HepG2 (cell line): Measurements from ENCODE around the gene FBXL22. TPM values are rescaled to one million over a fixed set of nuclear protein-coding genes. Genes with fewer than 3 reads are reported as not detected.
A peak's percentile ranks its signal among the peaks of the same experiment; 100 is the strongest.

Experiments used
- ATAC-seq: fragments of 200-7000 bp; cut with Tn5 transposase; 3 replicates; pipeline ENCODE4 v1.9.1; 2020; ENCODE audit warnings: mild to moderate bottlenecking, moderate library complexity
- BruUV-seq: library from RNA; stranded (reverse); fragments of 400-500 nt; replicated peaks from 2 replicates; lab custom pipeline; 2021; lab: Mats Ljungman, UMichigan
- CTCF ChIA-PET: fragments of 300-600 bp; formaldehyde crosslinking; extraction: SDS; loops from one replicate; lab custom pipeline; 2021; ENCODE audit warnings: low total read pairs, inconsistent platforms, low intra/inter-chr PET ratio; lab: Yijun Ruan, JAX
- POLR2A ChIA-PET: fragments of 350-600 bp; sonication (Branson Sonifier 250); formaldehyde crosslinking; loops from one replicate; lab custom pipeline; 2020; ENCODE audit warnings: antibody characterized with exemption, inconsistent platforms; lab: Yijun Ruan, JAX
- DNase-seq: peaks from one replicate; pipeline ENCODE4 v3.0.0-alpha.2; 2015; ENCODE audit warnings: low spot score
- FAIRE-seq: peaks from 3 replicates; lab custom pipeline; 2011; peaks lifted over from hg19 to GRCh38; lab: Jason Lieb, UNC
- H2AFZ ChIP-seq: one replicate; pipeline ENCODE4 v1.6.1; 2011; ENCODE audit warnings: low read length, inconsistent platforms
- H3K27ac ChIP-seq: fragments of 300-600 bp; 3 replicates; pipeline ENCODE4 v1.8.0; 2011; ENCODE audit warnings: mixed run types, mild to moderate bottlenecking, mixed read lengths, low read length, inconsistent platforms; ENCODE audit not compliant: insufficient read depth; ENCODE audit errors: extremely low read length
- H3K27me3 ChIP-seq, 2 experiments: fragments of 200-600 bp in 1 of 2; 2 replicates in 1 of 2; 3 replicates in 1 of 2; pipeline versions ENCODE4 v1.6.0 to v1.8.0; 2011; ENCODE audit warnings: low read length in 2 of 2, mild to moderate bottlenecking in 2 of 2, moderate library complexity in 2 of 2, inconsistent platforms in 1 of 2; ENCODE audit not compliant: insufficient read depth in 2 of 2, control insufficient read depth in 1 of 2
- H3K36me3 ChIP-seq, 2 experiments: fragments of 200-600 bp in 1 of 2; replicated peaks in 1 of 2; 2 replicates in 1 of 2; 3 replicates in 1 of 2; pipeline versions ENCODE4 v1.5.1 to v1.8.0; 2011; ENCODE audit warnings: low read length in 2 of 2, inconsistent platforms in 1 of 2; ENCODE audit not compliant: insufficient read depth in 2 of 2, control insufficient read depth in 1 of 2
- H3K4me1 ChIP-seq: 2 replicates; pipeline ENCODE4 v1.5.1; 2012; ENCODE audit warnings: low read length, inconsistent platforms; ENCODE audit not compliant: insufficient read depth
- H3K4me2 ChIP-seq: 2 replicates; pipeline ENCODE4 v1.6.0; 2011; ENCODE audit warnings: low read depth, low read length, inconsistent platforms
- H3K4me3 ChIP-seq, 3 experiments: fragments of 200-600 bp in 1 of 3; sonication (generic), shearing (Covaris generic) in 1 of 3; replicated peaks in 1 of 3; 2 replicates each; pipeline ENCODE4 v1.5.1; 2011 to 2016; ENCODE audit warnings: low read length in 3 of 3, inconsistent platforms in 2 of 3, low read depth in 2 of 3, mild to moderate bottlenecking in 2 of 3, control low read depth in 1 of 3, mixed read lengths in 1 of 3; ENCODE audit not compliant: insufficient read depth in 1 of 3
- H3K79me2 ChIP-seq: one replicate; pipeline ENCODE4 v1.6.1; 2011; ENCODE audit warnings: low read length, inconsistent platforms; ENCODE audit not compliant: insufficient read depth
- H3K9ac ChIP-seq: 2 replicates; pipeline ENCODE4 v1.6.0; 2011; ENCODE audit warnings: mild to moderate bottlenecking, low read depth, low read length, inconsistent platforms; ENCODE audit not compliant: insufficient read depth
- H3K9me3 ChIP-seq: 2 replicates; pipeline ENCODE4 v1.5.1; 2012; ENCODE audit warnings: mild to moderate bottlenecking, low read length
- H4K20me1 ChIP-seq: 2 replicates; pipeline ENCODE4 v1.6.0; 2011; ENCODE audit warnings: inconsistent platforms, mild to moderate bottlenecking, low read length, moderate library complexity; ENCODE audit not compliant: insufficient read depth
- ZNF577 ChIP-seq: sonication (generic); formaldehyde crosslinking; IDR thresholded peaks from 2 replicates; pipeline ENCODE4 v1.4.0; 2020; ENCODE audit warnings: mild to moderate bottlenecking, low read depth, missing genetic modification reagents, borderline replicate concordance
- WGBS: methylation state at CpG from one replicate; pipeline ENCODE4 v1.1.6; 2017; ENCODE audit warnings: low lambda C conversion rate; 5-methylcytosine and 5-hydroxymethylcytosine counted together
- in situ Hi-C: cut with HindIII; loops from 2 replicates; pipeline ENCODE4 v1.10.0; 2017; ENCODE audit warnings: low pct_unique_long_range_greater_than_20kb; ENCODE audit not compliant: extremely low pct_ligation_motif_present
- intact Hi-C: fragments of 100-400 bp; cut with micrococcal nuclease; formaldehyde crosslinking; loops from one replicate; pipeline ENCODE4 v1.10.0; 2022; ENCODE audit not compliant: unreplicated experiment
- polyA plus RNA-seq, 8 experiments: library from polyadenylated mRNA; depleted of rRNA in 3 of 8; stranded (reverse) in 7 of 8; unstranded in 1 of 8; fragments of >200 nt; fragmentation: Illumina TruSeq in 4 of 8; extraction: Trizol in 4 of 8; gene quantifications; 2 replicates each; pipeline versions ENCODE4 v1.2.1 to v1.2.3, GENCODE V29; 2011 to 2016; ENCODE audit warnings: low read depth in 4 of 8, missing spikeins in 1 of 8, mixed read lengths in 1 of 8; ENCODE audit not compliant: insufficient read depth in 1 of 8
- total RNA-seq, 5 experiments: library from RNA; depleted of rRNA; stranded (reverse); fragments of >200 nt; fragmentation: Illumina TruSeq; extraction: Trizol; gene quantifications; 2 replicates each; pipeline ENCODE4 v1.2.3, GENCODE V29; 2016; ENCODE audit warnings: low read depth in 1 of 5
- TF ChIP-seq, protein P1 (sequence below): sonication (generic); formaldehyde crosslinking; IDR thresholded peaks from 2 replicates; pipeline ENCODE4 v1.5.1; 2020; ENCODE audit warnings: mild to moderate bottlenecking, missing genetic modification reagents, moderate library complexity

FBXL22 gene
- total and polyA plus RNA-seq, 2 of the 13 experiments (the other 11 are each of a cell fraction or from before 2014, with no cell fraction given) = 0.15 to 0.33 TPM

DNA sequence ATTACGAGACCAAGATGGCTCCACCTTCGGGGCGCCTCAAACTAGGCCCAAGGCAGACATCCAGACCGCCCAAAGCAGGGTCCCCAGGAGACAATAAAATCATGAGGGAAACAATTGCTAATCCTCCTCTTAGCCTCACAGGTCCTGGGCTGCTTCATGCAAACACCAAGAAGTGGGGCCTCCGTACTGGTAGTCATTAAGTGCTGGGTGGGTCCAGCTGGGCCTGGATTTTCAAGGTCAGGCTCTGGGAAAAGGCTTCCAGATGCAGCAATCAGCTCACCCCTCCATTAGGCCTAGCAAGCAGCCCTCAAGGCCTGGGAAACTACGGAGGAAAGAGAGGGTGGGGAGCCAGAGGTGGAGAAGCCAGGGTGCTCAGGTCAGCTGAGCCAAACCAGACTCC lies 634 bp downstream of the FBXL22 start:
- TF ChIP-seq ZNF577 (CRISPR knock-in tag) = no peak
- TF ChIP-seq, protein P1, sequence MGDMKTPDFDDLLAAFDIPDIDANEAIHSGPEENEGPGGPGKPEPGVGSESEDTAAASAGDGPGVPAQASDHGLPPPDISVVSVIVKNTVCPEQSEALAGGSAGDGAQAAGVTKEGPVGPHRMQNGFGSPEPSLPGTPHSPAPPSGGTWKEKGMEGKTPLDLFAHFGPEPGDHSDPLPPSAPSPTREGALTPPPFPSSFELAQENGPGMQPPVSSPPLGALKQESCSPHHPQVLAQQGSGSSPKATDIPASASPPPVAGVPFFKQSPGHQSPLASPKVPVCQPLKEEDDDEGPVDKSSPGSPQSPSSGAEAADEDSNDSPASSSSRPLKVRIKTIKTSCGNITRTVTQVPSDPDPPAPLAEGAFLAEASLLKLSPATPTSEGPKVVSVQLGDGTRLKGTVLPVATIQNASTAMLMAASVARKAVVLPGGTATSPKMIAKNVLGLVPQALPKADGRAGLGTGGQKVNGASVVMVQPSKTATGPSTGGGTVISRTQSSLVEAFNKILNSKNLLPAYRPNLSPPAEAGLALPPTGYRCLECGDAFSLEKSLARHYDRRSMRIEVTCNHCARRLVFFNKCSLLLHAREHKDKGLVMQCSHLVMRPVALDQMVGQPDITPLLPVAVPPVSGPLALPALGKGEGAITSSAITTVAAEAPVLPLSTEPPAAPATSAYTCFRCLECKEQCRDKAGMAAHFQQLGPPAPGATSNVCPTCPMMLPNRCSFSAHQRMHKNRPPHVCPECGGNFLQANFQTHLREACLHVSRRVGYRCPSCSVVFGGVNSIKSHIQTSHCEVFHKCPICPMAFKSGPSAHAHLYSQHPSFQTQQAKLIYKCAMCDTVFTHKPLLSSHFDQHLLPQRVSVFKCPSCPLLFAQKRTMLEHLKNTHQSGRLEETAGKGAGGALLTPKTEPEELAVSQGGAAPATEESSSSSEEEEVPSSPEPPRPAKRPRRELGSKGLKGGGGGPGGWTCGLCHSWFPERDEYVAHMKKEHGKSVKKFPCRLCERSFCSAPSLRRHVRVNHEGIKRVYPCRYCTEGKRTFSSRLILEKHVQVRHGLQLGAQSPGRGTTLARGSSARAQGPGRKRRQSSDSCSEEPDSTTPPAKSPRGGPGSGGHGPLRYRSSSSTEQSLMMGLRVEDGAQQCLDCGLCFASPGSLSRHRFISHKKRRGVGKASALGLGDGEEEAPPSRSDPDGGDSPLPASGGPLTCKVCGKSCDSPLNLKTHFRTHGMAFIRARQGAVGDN (CRISPR knock-in tag) = peak; percentile 8; the same call in 1 of the 2 replicates
- CTCF ChIA-PET = no interaction called here
- intact Hi-C loops = loop anchor here (5.0 kb wide), 2 partner anchors 131 to 306 kb away; no protein-coding TSS in a partner anchor

More for the DNA sequence above, 634 bp downstream of the FBXL22 start:
- H3K36me3 ChIP-seq = peaks cover 2 to 5% of the 10 kb centered on the region in 2 experiments; a peak in 3 of 5 replicates
- no peaks in the 10 kb centered on the region for H3K79me2 ChIP-seq
- FAIRE-seq (no peak), DNase-seq (no peak), ATAC-seq (no peak)
- in situ Hi-C loops = no loop called here
- H3K9ac ChIP-seq = no peak overlapping the region
- H3K4me1 ChIP-seq = peaks cover 41% of the 10 kb centered on the region
- H3K27ac ChIP-seq = no peak overlapping the region
- H2AFZ ChIP-seq = no peak overlapping the region
- POLR2A ChIA-PET = interaction anchor here (1.4 to 4.3 kb wide), 2 partner anchors 93 to 565 kb away, joined by 4 to 31 read pairs; partner anchors contain the start of genes PPIB and USP3
- no peak overlapping the region for H3K4me3 ChIP-seq
- H3K9me3 ChIP-seq = no peaks in the 10 kb centered on the region
- WGBS = 71% methylated on average over 3 of the region's 6 CpGs
- no peaks in the 10 kb centered on the region; a peak in 1 of 5 replicates for H3K27me3 ChIP-seq
- H3K4me2 ChIP-seq = peak overlapping the region; percentile 99; the same call in 1 of the 2 replicates
- BruUV-seq = no TSS peak
- H4K20me1 ChIP-seq = no peaks in the 10 kb centered on the region
